Glutamatergic neuron (in vitro differentiated cells): Measurements from ENCODE around the gene ADSS1. TPM values are rescaled to one million over a fixed set of nuclear protein-coding genes. Genes with fewer than 3 reads are reported as not detected.

Source experiments
- DNase-seq: peaks from one replicate; pipeline ENCODE4 v3.0.0; 2022
- H3K27ac Mint-ChIP-seq: one replicate; pipeline ENCODE4 v1.8.0; 2020; ENCODE audit warnings: mild to moderate bottlenecking, mixed read lengths, inconsistent platforms; ENCODE audit not compliant: unreplicated experiment
- H3K27me3 Mint-ChIP-seq: one replicate; pipeline ENCODE4 v1.8.0; 2020; ENCODE audit warnings: mild to moderate bottlenecking, moderate library complexity, mixed read lengths, inconsistent platforms; ENCODE audit not compliant: unreplicated experiment
- H3K36me3 Mint-ChIP-seq: one replicate; pipeline ENCODE4 v1.8.0; 2020; ENCODE audit warnings: mild to moderate bottlenecking, mixed read lengths, inconsistent platforms; ENCODE audit not compliant: unreplicated experiment
- H3K4me1 Mint-ChIP-seq: one replicate; pipeline ENCODE4 v1.8.0; 2020; ENCODE audit warnings: mild to moderate bottlenecking, low read depth, mixed read lengths, inconsistent platforms; ENCODE audit not compliant: unreplicated experiment
- H3K4me3 Mint-ChIP-seq: one replicate; pipeline ENCODE4 v1.8.0; 2020; ENCODE audit warnings: mild to moderate bottlenecking, mixed read lengths, inconsistent platforms; ENCODE audit not compliant: unreplicated experiment
- H3K9me3 Mint-ChIP-seq: one replicate; pipeline ENCODE4 v1.8.0; 2020; ENCODE audit warnings: mild to moderate bottlenecking, moderate library complexity, mixed read lengths, inconsistent platforms; ENCODE audit not compliant: unreplicated experiment
- total RNA-seq: library from RNA; stranded (reverse); fragmentation: NEBNext Ultra II Directional; extraction: Animal tissue kit (Norgen Biotek cat#: 25700); gene quantifications from one replicate; pipeline ENCODE4 v1.2.1, GENCODE V29; 2021; ENCODE audit not compliant: unreplicated experiment
- TF ChIP-seq, protein P1 (sequence below): fragments of 200-600 bp; sonication (generic); IDR thresholded peaks from one replicate; pipeline ENCODE4 v1.5.0; 2021; ENCODE audit not compliant: partially characterized antibody, unreplicated experiment

The ADSS1 gene
- total RNA-seq, 1 donor from 2014 or later: 45.1 TPM

DNA sequence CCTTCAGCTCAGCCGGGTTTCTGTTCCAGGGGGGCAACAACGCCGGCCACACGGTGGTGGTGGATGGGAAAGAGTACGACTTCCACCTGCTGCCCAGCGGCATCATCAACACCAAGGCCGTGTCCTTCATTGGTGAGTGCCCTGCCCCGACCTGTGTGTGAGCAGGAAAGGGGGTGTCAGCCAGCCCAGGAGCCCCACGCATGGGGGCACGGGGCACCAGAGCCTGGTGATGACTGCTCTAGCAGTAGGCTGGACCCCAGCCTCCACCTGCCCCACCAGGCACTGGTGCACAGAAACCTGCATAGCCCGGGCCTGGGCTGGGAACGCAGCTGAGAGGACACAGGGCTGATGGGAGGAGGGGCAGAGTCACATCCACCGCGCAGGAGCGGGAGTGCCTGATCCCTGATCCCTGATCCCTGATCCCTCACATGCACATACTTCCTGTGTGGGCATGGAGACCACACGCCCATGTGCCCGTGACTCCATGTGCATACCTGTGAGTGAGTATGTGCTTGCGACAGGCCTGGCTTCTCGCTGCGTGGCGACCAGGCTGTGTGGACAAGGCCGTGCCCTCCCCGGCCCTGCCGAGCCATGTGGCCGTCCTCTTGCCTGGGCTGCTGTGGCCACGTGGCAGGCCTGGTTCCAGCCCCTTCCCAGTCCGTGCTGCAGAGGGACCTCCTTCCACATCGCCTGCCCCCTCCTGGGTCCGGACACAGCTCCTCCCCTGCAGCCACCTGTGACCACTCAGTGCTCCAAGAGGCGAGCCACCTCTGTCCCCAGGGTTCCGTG is 11.2 kb downstream of the ADSS1 start:
- Mint-ChIP-seq H3K36me3 (no peaks in the 10 kb centered on the region), H3K27ac (no peak overlapping the region), H3K4me1 (no peaks in the 10 kb centered on the region), H3K9me3 (peaks cover 10% of the 10 kb centered on the region), H3K4me3 (no peak overlapping the region), H3K27me3 (peaks cover 3% of the 10 kb centered on the region)
- TF ChIP-seq, protein P1, sequence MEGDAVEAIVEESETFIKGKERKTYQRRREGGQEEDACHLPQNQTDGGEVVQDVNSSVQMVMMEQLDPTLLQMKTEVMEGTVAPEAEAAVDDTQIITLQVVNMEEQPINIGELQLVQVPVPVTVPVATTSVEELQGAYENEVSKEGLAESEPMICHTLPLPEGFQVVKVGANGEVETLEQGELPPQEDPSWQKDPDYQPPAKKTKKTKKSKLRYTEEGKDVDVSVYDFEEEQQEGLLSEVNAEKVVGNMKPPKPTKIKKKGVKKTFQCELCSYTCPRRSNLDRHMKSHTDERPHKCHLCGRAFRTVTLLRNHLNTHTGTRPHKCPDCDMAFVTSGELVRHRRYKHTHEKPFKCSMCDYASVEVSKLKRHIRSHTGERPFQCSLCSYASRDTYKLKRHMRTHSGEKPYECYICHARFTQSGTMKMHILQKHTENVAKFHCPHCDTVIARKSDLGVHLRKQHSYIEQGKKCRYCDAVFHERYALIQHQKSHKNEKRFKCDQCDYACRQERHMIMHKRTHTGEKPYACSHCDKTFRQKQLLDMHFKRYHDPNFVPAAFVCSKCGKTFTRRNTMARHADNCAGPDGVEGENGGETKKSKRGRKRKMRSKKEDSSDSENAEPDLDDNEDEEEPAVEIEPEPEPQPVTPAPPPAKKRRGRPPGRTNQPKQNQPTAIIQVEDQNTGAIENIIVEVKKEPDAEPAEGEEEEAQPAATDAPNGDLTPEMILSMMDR: no peak
- no peak for DNase-seq

- no peaks in the 10 kb centered on the region for H3K4me1 Mint-ChIP-seq
- no peak overlapping the region for H3K4me3 Mint-ChIP-seq
- TF ChIP-seq, protein P1: no peak
These were observed 12.0 kb downstream of the ADSS1 start for GRCh38 chr14:104735830-104736642.

GRCh38 chr14:104738375-104739019 is 14.5 kb downstream of the ADSS1 start:
- Mint-ChIP-seq H3K4me1 (peaks cover 3% of the 10 kb centered on the region), H3K4me3 (no peak overlapping the region), H3K9me3 (peaks cover 8% of the 10 kb centered on the region), H3K27me3 (peaks cover 9% of the 10 kb centered on the region), H3K36me3 (no peaks in the 10 kb centered on the region), H3K27ac (no peak overlapping the region)
- TF ChIP-seq, protein P1: no peak
- no peak for DNase-seq

More at GRCh38 chr14:104735830-104736642, 12.0 kb downstream of the ADSS1 start:
- peaks cover 5% of the 10 kb centered on the region for H3K27me3 Mint-ChIP-seq
- peaks cover 9% of the 10 kb centered on the region for H3K9me3 Mint-ChIP-seq
- no peak overlapping the region for H3K27ac Mint-ChIP-seq
- no peaks in the 10 kb centered on the region for H3K36me3 Mint-ChIP-seq
- DNase-seq: no peak

- Mint-ChIP-seq H3K27me3 (peaks cover 9% of the 10 kb centered on the region), H3K4me3 (no peak overlapping the region), H3K36me3 (no peaks in the 10 kb centered on the region), H3K27ac (no peak overlapping the region), H3K4me1 (peaks cover 3% of the 10 kb centered on the region), H3K9me3 (peaks cover 8% of the 10 kb centered on the region)
- DNase-seq: no peak
- TF ChIP-seq, protein P1: no peak
These were observed 15.0 kb downstream of the ADSS1 start for GRCh38 chr14:104739026-104739425.
